ENCODE measurements around the gene AKR1C2.
"Not testable (repeated sequence)": the region's sequence is repeated elsewhere in the genome, so short reads cannot be mapped to it uniquely, and the experiment has no call there.

AKR1C2 gene

DNA sequence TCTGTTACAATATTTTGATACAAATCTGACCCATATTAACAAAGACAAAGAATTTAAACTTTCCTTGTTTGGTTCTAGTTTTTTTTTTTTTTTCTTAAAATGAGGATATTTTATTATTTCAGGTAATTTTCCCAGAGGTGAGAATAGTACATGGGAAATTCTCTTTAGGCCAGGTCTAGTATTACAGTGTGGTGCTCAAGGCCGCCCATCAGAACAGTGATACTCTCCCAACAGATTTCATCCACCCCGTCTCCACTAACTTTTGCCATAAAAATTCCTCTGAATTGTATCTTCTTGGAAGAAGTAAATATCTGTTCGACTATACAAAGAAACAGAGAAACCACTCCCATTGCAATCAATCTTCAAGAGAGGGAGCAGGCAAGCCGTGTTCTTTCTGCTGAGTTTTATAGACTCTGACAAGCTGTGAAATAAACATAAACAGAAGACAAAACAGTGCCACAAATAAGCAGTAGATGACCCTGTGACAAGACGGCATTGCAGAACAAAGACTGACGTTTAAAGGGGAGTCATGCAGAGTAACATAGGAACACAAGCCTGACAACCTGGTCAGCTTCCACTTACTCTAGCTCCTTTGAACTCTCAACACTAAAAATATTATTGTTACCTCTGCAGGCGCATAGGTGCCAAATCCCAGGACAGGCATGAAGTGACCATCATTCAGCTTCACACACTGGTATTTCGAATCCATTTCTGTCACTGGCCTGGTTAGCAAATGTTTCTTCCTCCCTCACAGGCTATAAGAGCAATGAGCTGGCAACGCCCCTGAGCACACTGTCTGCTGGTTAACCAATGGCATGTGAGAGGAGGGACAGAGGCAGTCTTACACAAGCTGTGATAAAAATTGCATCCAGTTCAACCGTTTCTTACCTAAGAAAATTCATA is at the start of gene AKR1C2:
TSS of gene AKR1C2 (minus strand) at position 731 of the 903 bp plus-strand sequence. CDS start at position 709, 22 bp downstream.
- not testable (repeated sequence) for H3K9me3 ChIP-seq (replicated peaks; ENCODE audit: insufficient read depth, low read length); H3K4me3 ChIP-seq (ENCODE audit: low read length); H3K36me3 ChIP-seq (replicated peaks; ENCODE audit: insufficient read depth, low read length); H3F3A ChIP-seq (ENCODE audit: insufficient read depth, low read length); H4K20me1 ChIP-seq (ENCODE audit: insufficient read depth, low read length); H3K27me3 ChIP-seq (replicated peaks; ENCODE audit: insufficient read depth, low read length); H2AFZ ChIP-seq (ENCODE audit: low read length); H3K9me2 ChIP-seq (replicated peaks; ENCODE audit: insufficient read depth, low read length); H3K4me1 ChIP-seq (ENCODE audit: low read length); H3K79me2 ChIP-seq (ENCODE audit: low read length); H3K4me2 ChIP-seq (ENCODE audit: low read depth, low read length); H3K9ac ChIP-seq (ENCODE audit: low read length); H3K27ac ChIP-seq (ENCODE audit: low read length); DNase-seq

DNA sequence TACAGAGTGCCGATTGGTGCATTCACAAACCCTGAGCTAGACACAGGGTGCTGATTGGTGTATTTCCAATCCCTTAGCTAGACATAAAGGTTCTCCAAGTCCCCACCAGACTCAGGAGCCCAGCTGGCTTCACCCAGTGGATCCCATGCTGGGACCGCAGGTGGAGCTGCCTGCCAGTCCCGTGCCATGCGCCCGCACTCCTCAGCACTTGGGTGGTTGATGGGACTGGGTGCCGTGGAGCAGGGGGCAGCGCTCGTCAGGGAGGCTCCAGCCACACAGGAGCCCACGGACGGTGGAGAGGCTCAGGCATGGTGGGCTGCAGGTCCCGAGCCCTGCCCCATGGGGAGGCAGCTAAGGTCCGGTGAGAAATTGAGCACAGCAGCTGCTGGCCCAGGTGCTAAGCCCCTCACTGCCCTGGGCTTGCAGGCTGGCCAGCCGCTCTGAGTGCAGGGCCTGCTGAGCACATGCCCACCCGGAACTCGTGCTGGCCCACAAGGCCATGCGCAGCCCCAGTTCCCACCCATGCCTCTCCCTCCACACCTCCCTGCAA is 49.4 kb upstream of the AKR1C2 start:
- H3K27me3 ChIP-seq (replicated peaks; ENCODE audit: insufficient read depth, low read length); H3K9me3 ChIP-seq (replicated peaks; ENCODE audit: insufficient read depth, low read length); H2AFZ ChIP-seq (ENCODE audit: low read length); H3K9me2 ChIP-seq (replicated peaks; ENCODE audit: insufficient read depth, low read length); H3K4me1 ChIP-seq (ENCODE audit: low read length); H3K4me3 ChIP-seq (ENCODE audit: low read length); H3F3A ChIP-seq (ENCODE audit: insufficient read depth, low read length); DNase-seq; H4K20me1 ChIP-seq (ENCODE audit: insufficient read depth, low read length); H3K4me2 ChIP-seq (ENCODE audit: low read depth, low read length); H3K36me3 ChIP-seq (replicated peaks; ENCODE audit: insufficient read depth, low read length); H3K27ac ChIP-seq (ENCODE audit: low read length); H3K79me2 ChIP-seq (ENCODE audit: low read length); H3K9ac ChIP-seq (ENCODE audit: low read length): not testable (repeated sequence)

DNA sequence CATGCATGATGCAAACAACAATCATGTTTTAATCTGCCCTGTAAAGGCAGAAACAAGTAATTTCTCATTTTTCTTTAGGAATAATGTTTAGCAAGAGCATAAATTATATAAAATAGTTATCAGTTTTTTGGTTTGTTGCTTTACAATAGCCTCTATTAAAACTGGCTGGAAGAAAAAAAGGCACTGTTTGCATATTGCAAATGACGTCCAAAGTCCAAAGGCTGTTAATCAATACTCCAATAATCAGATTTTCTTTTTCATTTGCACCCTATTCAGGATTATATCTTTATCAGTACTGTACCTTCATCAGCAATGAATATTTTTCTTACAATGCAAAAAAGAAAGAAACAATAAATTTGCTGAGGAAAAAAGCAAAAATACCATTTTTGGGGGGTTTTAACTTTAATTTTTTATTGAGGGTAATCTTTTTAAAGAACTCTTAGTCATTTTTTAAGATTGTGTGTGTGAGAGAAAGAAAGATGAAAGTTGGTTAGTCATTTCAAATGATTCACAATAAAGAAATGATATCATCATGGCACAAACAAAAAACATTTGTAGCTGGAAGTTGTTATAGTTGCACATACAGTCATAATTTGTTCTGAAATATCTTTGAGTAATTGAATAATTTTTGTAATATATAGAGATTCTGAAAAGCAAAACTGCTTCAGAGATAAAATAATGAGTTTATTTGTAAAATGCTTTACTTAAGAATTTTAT is 44.4 kb upstream of the AKR1C2 start:
- H4K20me1 ChIP-seq (ENCODE audit: insufficient read depth, low read length): no peaks in the 10 kb centered on the region
- no peaks in the 10 kb centered on the region for H3K9me3 ChIP-seq (replicated peaks; ENCODE audit: insufficient read depth, low read length)
- no peaks in the 10 kb centered on the region for H3K27me3 ChIP-seq (replicated peaks; ENCODE audit: insufficient read depth, low read length)
- no peaks in the 10 kb centered on the region for H3F3A ChIP-seq (ENCODE audit: insufficient read depth, low read length)
- no peaks in the 10 kb centered on the region for H3K4me1 ChIP-seq (ENCODE audit: low read length)
- H3K36me3 ChIP-seq (replicated peaks; ENCODE audit: insufficient read depth, low read length): no peaks in the 10 kb centered on the region
- no peak overlapping the region for H3K4me3 ChIP-seq (ENCODE audit: low read length)
- H3K27ac ChIP-seq (ENCODE audit: low read length): no peak overlapping the region
- H3K9me2 ChIP-seq (replicated peaks; ENCODE audit: insufficient read depth, low read length): no peaks in the 10 kb centered on the region
- TF ChIP-seq EZH2phosphoT487 (IDR thresholded peaks at IDR 0.05; ENCODE audit: low read length): no peak
- no peak for TF ChIP-seq EZH2 (optimal IDR thresholded peaks at IDR 0.05; ENCODE audit: low read depth, low read length)
- TF ChIP-seq, protein P1, sequence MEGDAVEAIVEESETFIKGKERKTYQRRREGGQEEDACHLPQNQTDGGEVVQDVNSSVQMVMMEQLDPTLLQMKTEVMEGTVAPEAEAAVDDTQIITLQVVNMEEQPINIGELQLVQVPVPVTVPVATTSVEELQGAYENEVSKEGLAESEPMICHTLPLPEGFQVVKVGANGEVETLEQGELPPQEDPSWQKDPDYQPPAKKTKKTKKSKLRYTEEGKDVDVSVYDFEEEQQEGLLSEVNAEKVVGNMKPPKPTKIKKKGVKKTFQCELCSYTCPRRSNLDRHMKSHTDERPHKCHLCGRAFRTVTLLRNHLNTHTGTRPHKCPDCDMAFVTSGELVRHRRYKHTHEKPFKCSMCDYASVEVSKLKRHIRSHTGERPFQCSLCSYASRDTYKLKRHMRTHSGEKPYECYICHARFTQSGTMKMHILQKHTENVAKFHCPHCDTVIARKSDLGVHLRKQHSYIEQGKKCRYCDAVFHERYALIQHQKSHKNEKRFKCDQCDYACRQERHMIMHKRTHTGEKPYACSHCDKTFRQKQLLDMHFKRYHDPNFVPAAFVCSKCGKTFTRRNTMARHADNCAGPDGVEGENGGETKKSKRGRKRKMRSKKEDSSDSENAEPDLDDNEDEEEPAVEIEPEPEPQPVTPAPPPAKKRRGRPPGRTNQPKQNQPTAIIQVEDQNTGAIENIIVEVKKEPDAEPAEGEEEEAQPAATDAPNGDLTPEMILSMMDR (IDR thresholded peaks at IDR 0.05; ENCODE audit: low read length): no peak
- H3K4me2 ChIP-seq (ENCODE audit: low read depth, low read length): no peak overlapping the region
- no peaks in the 10 kb centered on the region for H3K79me2 ChIP-seq (ENCODE audit: low read length)
- H2AFZ ChIP-seq (ENCODE audit: low read length): no peak overlapping the region
- DNase-seq: no peak
- H3K9ac ChIP-seq (ENCODE audit: low read length): no peak overlapping the region

DNA sequence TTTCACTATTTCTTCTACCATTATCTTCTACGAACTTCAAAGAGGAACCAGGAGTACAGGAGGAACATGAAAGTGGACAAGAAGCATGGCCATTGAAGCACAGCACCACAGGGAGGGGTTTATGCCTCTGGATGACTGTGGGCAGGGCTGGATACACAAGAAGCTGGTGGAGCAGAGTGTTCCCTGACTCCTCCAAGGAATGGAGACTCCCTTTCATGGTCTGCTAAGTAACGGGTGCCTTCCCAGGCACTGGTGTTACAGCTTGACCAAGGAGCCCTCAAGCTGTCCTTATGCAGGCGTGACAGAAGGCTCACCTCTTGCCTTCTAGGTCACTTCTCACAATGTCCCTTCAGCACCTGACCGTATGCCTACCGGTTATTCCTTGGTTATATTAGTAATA is 43.4 kb upstream of the AKR1C2 start:
- H4K20me1 ChIP-seq (ENCODE audit: insufficient read depth, low read length); H2AFZ ChIP-seq (ENCODE audit: low read length); H3K79me2 ChIP-seq (ENCODE audit: low read length); H3K9me3 ChIP-seq (replicated peaks; ENCODE audit: insufficient read depth, low read length); H3K4me1 ChIP-seq (ENCODE audit: low read length); H3F3A ChIP-seq (ENCODE audit: insufficient read depth, low read length); H3K4me3 ChIP-seq (ENCODE audit: low read length); H3K4me2 ChIP-seq (ENCODE audit: low read depth, low read length); H3K9me2 ChIP-seq (replicated peaks; ENCODE audit: insufficient read depth, low read length); H3K36me3 ChIP-seq (replicated peaks; ENCODE audit: insufficient read depth, low read length); H3K27me3 ChIP-seq (replicated peaks; ENCODE audit: insufficient read depth, low read length); H3K27ac ChIP-seq (ENCODE audit: low read length); H3K9ac ChIP-seq (ENCODE audit: low read length); DNase-seq: not testable (repeated sequence)

Data from MM.1S (cell line).